ENCODE data around the gene PXK.

Gene PXK

DNA sequence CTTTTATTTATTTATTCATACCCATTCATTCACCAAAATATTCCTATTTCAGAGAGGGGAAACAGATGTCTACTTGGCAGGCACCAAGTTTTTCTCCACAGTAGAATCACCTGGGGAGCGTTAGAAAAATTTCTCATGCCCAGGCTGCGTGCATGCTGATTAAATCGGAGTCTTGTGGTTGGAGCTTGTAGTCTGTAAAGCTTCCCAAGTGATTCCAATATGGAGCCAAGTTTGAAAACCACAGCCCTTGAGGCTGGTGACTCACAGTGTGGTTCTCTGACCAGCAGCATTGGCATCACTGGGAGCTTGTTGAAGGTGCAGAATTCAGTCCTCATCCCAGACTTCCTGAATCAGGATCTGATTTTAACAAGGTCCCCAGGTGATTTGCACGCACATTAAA is 51.2 kb downstream of the PXK start:
- peak; percentile 54 for DNase-seq (ENCODE audit: low spot score)

DNA sequence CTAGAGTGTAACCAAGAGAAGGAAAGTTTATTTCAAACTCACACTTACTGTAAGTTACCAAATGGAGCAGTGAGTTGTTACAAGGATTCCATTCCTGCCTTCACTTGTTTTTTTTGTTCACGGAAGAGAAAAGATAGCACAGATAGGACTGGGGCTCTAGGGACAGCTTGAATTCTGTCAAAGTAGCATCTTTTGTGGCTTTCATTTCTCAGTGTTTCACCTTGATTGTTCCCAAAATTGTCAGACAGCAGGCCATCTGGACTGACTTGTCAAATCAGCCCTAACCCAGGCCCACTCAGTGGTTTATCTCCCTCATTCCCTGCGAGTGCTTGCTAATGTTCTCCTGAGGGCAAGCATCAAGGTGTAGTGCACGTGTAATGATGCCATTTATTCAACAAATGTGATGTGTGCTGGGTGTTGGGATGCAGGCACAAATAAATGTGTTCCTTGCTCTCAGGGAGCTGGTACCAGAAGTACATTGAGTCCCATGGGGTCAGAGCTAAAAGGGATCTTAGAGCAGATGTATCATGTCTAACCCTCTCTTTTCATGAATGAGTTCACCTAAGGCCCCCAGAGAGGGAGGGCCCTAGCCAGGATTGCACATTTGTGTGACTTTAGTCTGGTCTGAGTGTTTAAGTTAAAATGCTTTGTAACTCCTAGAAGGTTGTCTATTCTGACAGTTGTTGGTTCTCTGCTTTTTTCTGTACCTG is 51.8 kb downstream of the PXK start:
- DNase-seq (ENCODE audit: low spot score): no peak

DNA sequence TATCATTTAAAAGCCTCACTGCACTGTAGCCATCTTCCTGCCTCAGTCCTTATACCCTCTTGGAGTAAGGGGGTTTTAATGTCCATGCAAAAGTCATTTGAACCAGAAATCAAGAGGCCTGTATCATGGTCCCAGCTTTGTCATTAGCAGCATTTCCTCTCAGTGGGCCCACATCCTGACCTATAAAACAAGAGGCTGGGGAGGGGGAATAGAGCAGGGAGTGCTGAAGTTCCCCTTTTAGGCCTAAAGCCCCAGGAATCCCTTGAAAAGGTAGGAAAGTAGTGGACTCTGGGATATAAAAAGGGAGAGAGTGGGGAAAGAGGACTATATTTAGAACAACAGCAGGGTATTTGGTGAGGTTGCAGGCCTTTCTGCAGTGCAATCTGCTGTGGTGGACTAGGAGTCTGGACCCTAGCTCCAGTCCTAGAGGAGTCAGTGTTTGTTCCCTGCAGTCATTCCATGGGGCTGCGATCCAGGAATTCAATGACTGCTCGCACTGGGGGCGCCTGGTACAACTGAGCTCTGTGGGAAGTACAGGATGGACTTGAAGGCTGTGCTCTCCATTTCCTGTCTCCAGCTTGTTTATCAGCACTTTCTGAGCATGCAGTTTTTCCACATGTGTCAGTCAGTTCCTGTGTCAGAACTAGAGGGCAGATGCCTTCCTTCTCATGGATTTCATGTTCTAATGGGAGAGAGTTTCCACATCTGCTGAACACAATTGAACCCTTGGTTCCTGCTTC is 54.1 kb downstream of the PXK start:
- peak; percentile 97 for DNase-seq (ENCODE audit: low spot score)

DNA sequence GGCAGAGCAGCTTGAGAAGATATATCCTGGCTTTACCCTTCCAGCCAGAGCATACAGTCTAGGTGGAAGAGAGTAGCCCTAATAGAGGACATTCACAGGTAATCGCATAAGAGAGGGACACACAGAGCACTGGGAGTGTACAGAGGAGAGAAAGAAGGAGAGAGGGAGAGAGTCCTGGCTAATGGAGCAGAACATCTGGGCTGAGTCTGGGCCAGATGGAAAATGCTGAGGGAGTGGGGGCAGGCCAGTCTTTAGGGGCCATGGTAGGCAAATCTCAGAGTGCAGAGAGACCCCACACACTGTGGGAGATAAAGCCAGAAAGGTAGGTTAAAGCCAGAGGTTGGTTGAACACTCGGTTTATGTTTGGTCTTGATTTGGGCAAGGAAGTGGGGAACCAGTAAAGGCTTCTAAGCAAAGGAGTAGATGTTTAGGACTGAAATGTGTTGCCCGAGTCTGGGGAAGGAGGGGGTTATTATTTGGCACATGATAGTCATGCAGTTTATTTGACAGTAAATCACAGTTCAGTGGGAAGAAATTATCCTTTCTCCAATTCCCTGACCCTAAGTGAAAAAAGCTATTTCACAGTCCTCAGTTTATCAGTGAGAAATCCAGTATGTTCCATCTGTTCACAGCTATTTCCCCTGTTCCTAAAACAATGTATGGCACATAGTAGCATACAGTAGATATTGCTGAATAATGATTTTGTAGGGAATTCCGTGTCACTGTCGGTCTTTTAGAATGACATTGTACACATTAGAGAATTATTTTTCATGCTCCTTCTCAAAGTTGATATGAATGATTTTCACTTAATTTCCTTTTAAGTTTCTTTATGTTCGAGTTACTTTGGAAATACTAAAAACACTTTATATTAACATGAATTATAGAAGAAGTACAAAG is 55.2 kb downstream of the PXK start:
- DNase-seq (ENCODE audit: low spot score): peak; percentile 62

DNA sequence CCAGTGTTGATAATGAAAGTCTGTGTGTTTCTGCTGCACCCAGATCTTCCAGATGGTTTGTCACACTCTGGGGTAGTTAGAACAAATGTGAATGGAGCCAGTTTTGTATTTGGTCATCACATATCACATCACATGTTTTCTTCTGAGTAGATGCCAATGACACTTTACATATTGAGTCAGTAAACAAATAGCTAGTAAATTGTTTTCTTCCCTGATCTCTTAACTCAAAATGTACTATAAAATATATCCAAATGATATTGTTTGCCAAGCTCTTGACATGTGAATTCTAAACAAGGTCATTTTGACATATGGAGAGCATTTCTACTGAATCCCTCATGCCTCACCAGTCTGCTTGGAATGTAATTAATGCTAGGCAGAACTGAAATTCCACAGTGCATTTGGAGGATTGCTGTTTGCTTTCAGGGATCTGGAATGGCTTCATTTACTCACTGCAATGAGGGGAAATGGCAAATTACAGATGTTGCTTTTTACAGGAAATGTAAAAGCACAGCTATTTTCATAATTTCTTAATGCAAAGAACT is 55.9 kb downstream of the PXK start:
- peak; percentile 96 for DNase-seq (ENCODE audit: low spot score)

DNA sequence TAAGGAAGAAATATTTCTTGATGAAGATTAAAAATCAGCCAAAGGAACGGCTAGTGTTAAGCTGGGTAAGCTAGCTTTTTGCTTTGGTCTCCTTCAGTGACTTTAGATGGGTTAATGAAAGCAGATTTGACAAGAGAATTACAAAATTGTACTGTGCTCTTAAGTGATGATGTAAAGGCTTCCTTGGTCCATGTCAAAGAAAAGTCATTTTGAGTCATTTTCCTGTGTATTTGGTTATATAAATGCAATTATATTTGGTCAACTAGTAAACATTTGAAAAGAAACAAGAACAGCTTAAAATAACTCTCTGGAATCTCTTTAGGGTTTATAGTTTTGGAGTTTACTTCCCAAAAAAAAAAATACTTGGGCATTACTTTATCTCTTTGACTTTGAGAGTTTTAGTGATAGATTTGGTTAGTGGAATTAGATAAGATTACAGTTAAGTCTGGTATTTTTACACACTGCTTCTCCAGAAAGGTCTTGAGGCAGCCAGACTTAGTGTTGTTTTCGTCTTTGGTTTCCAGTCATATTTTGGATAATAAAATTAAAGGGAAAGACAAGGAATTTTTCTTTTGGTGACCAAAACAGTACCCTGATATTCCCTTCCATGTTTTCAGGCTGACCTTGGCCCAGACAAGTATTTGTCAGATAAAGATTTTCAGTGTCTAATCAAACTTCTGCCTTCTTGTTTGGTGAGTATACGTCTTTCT is 58.6 kb downstream of the PXK start:
- DNase-seq (ENCODE audit: low spot score): no peak

- no peak for DNase-seq (ENCODE audit: low spot score)
Observed at GRCh38 chr3:58392181-58392580, 59.5 kb downstream of the PXK start.

GRCh38 chr3:58394339-58394738 is 61.6 kb downstream of the PXK start:
- no peak for DNase-seq (ENCODE audit: low spot score)

GRCh38 chr3:58398669-58399333 is 66.1 kb downstream of the PXK start:
- DNase-seq (ENCODE audit: low spot score): no peak

DNA sequence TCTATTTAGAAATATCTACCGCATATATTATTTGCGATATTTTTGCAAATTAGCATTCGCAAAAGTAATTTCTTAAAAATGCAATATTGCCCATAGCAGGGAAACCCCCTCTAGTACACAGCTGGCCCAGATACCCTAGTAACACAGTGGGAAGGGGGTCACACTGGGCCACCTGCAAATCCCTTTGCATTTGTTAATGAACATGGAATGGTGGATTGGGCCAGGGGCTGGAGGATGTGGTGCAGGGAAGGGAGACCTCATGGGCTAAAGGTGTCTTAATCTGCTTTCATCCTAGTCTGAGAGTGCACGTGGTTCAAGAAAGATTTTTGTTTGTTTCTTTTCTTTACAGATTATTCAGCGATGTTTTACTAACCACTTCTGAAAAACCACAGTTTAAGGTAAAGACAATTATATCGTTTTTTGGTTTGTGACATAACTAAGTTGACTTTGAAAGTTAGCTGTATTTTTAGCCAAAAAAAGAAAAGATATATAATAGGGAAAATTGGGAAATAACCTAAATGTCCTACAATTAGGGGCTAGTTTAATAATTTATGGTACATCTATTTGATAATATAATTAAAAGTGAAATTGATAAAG is 70.9 kb downstream of the PXK start:
- no peak for DNase-seq (ENCODE audit: low spot score)

GRCh38 chr3:58404396-58404795 is 71.7 kb downstream of the PXK start:
- no peak for DNase-seq (ENCODE audit: low spot score)

GRCh38 chr3:58408906-58409305 is 76.2 kb downstream of the PXK start:
- no peak for DNase-seq (ENCODE audit: low spot score)

DNA sequence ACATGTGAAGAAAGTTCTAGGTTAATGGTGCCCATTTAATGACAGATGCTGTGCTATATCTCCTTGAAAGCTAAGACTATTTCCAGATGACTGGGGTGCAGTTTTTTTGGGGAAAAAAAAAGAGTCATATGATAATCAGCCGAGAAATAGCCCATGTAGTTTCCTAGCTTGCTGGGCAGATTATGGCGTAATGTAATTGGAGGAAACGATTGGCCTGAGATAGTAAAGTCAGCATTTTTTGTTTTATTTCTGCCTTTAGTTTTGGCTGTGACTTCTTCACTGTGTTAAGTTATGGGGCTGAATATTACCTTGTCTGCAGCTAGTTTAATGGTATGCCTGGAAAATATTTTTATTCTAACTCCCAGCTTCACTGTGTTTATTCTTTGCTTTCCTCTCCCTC is 77.0 kb downstream of the PXK start:
- no peak for DNase-seq (ENCODE audit: low spot score)

GRCh38 chr3:58411036-58411435 is 78.3 kb downstream of the PXK start:
- no peak for DNase-seq (ENCODE audit: low spot score)

GRCh38 chr3:58411851-58412830 is 79.4 kb downstream of the PXK start:
- DNase-seq (ENCODE audit: low spot score): no peak

DNA sequence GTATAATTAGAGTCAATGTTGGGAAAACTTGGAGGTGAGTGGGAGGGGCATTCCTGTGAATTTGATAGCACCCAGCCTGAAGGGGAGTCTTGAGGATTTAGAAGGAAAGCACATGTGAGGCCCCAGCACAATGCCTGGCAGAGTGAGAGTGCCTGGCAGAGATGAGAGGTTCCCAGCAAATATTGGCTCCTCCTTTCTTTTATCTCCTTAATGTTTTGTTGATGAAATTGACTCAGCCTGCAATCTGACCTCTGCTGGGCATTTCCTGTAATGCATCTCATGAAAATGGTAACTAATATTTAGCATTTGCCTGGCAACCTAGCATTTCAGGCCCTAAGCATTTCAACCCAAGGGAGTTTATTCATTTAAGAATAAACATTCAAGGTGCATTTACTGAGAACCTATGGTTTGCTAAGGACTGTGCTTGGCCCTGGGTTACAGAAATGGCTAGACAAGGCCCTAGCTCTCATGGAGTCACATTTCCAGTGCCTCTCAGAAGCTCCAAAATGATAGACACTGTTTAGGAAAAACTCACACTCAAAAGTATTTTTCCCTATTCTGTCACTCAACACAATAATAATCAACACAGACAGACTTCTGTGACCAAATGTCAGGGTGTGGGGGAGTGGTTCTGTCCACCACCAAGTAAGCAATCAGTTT is 82.0 kb downstream of the PXK start:
- peak; percentile 81 for DNase-seq (ENCODE audit: low spot score)

DNA sequence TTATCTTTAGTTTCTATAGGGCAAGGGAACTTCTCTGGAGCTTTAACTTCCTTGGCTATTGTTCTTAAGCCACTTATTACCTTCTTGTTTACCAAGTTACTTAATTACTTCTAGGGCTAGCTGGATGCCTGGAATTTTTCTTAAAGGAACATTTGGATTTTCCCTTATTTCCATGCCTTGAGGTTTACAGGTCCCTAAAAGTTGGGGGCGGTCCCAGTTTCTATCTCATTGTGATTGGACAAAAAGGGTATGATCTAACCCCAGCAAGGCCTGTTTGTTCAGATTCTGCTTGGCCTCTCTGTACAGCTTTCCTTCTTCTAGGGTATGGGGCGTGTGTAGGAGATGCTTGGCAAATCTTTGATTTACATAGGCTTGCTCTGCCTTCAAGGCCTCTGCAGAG is 83.5 kb downstream of the PXK start:
- no peak for DNase-seq (ENCODE audit: low spot score)

GRCh38 chr3:58417075-58417474 is 84.4 kb downstream of the PXK start:
- no peak for DNase-seq (ENCODE audit: low spot score)

GRCh38 chr3:58418227-58418626 is 85.5 kb downstream of the PXK start:
- no peak for DNase-seq (ENCODE audit: low spot score)
